Measurements from ENCODE around the gene INPP4A.

Gene INPP4A

DNA sequence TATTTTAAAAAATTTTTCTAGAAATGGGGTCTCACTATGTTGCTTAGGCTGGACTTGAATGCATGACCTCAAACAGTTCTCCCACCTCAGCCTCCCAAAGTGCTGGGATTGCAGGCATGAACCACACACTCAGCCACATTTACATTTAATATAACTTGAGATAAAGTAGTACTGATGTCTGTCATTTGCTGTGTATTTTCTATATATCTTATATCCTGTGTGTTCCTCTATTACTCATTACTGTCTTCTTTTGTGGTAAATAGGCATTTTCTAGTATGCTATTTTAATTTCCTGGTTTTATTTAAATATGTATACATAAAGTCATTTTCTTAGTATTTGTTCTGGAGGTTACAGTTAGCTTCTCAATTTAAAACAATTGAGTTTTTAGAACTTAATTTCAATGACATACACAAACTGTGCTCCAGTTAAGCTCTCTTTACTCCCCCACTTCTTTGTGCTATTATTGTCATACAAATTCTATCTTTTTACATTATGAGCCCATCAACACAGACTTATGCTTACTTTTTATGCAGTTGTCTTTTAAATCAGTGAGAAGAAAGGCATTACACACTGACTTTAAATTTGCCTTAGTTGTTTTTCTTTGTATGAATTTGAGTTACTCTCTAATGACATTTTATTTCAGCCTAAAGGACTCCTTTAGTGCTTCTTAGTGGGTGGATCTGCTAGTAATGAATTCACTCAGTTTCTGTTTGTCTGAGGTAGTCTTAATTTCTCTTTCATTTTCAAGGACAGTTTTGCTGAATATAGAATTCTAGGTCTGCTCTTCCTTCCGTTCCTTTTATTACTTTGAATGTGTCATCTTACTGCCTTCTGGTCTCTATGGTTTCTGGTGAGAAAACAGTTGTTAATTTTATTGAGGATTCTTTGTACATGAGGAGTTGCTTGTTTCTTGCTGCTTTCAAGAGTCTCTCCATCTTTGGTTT, 6.2 kb upstream of the INPP4A start:
- no peak for DNase-seq

GRCh38 chr2:98441706-98442450, 2.8 kb upstream of the INPP4A start:
- DNase-seq, result no peak

DNA sequence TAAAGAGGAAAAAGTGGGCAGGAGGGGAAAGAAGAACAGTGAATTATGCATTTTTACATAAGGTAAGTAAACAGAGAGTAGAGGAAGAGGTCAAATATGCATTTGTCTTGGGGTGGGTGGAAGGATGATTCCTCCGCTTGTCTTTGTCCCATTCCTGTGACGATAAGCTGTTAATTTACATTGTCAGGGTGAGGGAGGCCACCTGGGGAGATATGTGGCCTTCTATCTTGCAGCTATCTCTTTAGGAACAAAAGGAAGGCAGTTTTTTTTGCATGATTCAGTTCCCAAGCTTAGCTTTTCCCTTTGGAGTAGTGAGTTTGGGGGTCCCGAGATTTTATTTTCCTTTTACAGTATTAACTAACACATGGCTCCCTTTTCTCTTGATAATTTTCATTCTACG, 2.2 kb upstream of the INPP4A start:
- no peak for DNase-seq

DNA sequence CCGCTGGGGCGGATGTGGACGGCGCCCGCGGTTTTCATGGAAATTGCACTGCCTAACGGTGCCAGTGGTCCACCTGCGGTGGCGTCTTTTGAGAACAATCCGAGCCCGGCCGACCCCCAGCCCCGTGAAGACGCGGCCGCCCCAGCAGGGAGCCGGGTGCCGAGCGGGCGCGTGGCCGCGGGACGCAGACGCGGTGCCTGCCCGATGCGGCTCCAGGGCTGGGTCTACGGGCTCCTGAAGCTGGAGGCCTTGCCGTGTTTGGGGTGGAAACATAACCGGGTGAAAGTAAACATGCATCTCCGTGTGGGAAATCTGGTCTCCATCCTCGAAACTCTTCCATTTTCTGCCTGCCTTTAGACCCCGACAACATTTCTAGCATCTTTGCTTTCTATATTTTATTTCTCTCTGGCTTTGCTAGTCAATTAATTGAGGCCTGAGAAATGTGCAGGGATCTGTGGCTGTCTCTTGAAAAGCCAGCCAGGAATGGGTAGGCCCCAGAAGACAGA, 572 bp downstream of the INPP4A start:
- DNase-seq, result no peak

- DNase-seq, result no peak
Observed at GRCh38 chr2:98445683-98446581, 1.3 kb downstream of the INPP4A start.

DNA sequence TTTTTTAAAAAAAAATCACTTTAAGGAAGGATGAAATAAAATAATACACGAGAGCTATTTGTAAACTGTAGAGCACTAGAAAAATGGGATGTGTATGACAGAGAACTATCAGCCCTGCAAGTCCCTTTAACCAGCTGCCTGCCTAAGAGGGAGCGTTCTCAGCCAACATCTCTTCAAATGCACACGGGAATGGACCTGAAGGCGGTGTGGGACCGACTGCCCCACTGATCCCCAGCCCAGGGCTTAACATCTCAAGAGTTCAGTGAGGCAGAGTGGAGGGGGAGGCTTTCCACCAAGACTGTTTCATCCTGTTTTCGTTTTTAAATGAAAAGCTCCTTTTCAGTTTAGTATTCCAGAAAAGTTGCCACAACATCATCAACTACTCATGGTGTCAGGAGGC, 2.2 kb downstream of the INPP4A start:
- no peak for DNase-seq

GRCh38 chr2:98448441-98449145, 3.9 kb downstream of the INPP4A start:
- DNase-seq, result no peak

DNA sequence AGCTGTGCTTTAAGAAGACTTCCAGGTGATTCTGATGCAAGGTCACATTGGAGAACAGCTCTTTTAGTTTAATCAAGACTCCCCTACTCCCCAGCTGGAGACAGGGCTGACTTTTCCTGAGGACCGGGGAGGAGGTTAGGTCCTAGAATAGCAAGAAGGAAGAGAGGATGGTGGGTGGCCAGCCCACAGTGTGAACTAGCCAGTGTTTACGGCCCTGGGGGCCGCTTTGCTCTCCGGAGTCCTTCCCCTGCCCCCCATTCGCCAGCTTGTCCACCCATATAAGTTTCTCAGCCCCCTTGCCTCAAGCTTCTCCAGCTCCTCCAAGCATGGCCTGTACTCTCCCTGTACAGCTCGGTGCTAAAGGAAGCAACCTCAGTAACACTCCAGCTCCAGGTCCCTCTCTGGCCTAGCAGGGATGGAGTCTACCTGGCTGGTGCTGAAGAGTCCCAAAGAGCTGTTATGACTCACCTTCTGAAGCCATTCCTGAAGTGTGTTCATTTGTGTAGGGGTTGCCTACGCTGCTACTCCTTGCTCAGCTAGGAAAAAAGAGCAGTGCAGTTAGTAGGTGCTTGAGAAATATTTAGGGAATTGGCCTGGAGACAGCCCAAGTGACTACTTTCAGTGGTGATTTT, 7.9 kb downstream of the INPP4A start:
- DNase-seq, result no peak

DNA sequence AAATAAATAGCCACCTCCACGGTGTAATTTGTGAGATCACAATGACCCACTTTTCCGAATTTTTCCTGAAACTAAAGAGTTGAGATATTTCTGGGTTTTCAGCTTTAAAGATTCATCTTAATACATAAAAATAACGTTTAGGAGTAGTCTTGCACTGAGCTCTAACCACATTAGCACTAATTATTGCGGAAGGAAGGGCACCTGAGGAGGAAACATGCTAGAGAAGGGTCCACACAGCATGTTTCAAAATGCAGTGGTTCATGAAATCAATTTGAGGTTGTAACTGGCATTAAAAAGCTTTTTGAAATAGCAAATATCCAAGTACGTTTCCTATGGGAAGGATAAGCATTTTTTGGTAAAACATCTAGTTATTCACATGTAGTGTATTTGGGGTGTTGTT, 8.4 kb downstream of the INPP4A start:
- DNase-seq, result no peak

GRCh38 chr2:98453531-98453930, 8.9 kb downstream of the INPP4A start:
- no peak for DNase-seq

DNA sequence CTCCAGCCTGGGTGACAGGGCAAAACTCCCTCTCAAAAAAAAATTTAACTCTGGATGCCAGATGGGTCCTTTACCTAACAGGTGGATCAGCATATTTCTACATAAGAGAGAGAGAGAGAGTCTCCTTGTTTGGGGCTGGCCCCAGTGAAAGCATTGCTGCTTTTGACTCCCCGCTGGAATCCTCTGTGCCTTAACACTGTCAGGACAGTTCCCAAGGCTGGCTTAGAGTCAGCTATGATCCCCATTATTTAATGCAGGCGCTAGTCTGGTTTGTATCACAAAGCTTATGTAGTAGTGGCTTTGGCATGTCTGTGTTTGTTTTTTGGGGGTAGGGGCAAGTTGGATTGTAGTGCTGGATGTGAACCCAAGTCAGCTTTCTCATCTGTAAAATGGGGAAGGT, 9.4 kb downstream of the INPP4A start:
- DNase-seq, result no peak

DNA sequence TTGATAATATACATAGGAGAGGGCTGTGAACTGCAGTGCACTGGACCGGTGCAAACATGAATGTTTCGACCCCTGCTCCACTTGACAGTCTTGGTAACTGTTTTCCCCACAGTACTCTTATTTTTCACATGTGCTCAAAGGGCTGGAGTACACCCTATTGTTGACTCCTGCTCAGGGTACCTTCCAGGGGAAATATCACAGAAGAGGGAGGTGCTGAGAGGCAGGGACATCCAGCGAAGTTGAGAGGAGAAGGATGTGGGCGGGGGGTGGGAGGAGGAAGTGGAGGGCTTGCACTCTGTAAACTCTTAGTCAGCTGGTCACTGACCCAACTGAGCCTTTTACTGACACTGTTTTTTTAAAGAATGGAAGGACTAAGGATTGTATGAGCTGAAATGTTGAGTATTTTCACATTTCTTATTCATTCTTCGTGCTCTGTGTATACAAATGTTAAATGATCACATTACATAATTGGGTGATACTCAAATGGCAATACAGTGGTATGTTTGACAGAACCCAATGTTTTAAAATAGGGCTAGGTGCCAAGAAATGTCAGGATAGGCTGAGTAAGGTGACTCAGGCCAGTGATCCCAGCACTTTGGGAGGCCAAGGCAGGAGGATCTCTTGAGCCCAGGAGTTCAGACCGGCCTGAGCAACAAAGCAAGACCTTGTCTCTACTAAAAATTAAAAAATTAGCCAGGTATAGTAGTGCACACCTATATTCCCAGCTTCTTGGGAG, 10.0 kb downstream of the INPP4A start:
- no peak for DNase-seq

DNA sequence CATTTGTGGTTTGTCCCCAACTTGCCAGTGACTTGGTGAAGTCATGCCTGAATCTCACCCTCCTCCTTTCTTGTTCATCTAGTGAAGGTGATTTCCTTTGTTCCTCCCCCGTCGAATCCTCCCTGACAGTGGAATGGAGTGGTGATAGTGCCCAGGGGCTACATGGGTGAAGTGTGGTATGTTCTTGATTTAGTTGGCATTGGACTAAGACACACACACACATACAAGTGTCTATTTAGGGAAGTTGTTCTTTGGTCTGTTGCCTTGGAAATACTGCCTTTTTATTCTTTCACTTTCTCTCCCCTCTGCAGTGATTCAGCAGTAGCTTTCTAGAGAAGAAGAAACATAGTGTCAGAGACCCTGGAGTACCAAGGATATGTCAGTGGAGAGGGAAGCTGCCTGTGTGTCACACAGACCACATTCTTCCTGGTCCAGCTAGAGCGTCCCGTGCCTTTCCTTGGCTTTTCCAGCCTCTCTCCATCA, 10.9 kb downstream of the INPP4A start:
- no peak for DNase-seq

GRCh38 chr2:98457045-98457696, 12.5 kb downstream of the INPP4A start:
- no peak for DNase-seq

DNA sequence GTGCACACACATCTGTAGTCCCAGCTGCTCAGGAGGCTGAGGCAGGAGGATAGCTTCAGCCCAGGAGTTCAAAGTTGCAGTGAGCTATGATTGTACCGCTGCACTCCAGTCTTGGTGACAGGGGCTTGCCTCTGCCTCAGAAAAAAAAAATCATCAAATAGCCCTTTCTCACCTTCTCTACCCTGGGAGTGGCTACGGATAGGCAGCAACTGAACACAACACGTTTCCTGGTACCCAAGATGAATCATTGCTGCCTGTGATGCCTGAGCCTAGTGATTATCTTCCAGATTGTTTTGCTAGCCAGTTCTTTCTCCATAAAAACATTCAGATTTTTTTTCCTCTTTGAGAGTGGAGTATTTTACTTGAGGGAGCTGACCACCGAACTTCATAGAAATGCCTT, 13.5 kb downstream of the INPP4A start:
- DNase-seq, result no peak

DNA sequence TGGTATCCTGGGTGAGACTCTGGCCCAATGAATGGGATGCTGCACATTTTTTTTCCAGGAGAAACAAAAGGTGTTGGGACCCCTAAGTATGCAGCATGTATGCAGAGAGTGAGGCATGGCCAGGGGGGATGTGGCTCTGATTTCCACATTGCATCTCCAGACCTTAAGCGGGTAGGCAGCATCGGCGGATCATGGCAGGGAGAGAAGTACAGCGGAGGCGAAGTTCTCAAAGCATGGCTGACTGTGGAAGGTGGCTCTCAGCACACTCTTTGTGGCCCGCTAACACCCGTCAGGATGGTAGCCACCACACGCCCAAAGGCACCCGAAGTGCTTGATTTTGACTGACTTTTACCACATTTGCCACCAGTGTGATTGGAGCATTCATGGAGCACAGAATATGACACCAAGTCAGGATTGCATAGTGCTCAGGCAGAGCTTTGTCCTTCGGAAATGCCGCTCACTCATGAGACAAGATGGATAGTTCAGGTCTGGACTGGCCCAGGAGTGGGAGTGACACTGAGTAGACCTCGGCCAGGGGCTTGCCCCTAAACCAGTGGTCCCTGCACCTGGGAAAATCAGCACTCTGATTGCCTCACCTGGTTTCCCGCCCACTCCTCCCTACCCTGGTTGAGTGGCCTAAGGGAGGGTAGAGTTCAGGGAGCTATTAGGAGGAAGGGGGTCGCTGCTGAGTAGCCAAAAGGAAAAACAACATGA, 14.2 kb downstream of the INPP4A start:
- no peak for DNase-seq

DNA sequence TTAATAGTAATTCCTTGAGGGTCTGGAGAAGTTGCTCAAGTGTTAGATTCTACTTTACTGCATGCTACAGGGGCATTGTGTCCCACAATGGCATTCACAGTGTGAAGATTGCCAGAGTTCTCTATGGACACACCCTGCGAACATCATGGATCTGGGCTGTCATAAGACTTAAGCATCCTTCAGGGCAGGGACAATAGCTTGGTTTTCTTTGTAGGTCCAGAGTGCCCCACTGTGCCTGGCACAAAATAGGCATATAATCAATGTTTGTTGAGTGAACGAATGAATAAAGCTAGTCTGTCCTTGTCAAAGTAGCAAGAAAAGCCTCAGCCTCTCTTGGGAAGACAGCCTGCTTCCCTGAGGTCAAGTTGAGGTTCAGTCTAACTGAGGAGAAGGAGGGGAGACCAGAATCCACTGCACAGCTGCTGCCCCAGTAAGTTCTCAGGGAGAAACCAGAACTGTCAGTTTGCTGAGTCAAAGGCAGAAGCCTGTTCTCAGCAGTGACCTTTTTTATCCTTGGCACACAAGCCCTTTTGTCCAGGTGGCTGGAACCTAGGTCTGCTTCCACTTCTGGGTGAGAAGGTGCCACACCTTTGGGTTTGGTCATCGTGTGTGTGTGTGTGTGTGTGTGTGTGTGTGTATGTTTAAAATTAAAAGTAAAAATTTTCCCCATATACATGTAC, 15.0 kb downstream of the INPP4A start:
- DNase-seq, result no peak

- no peak for DNase-seq
Observed at GRCh38 chr2:98460573-98461497, 16.2 kb downstream of the INPP4A start.

Measured in NCI-H774 (cell line).